ENCODE results near the gene UTY. TPM values are rescaled to one million over a fixed set of nuclear protein-coding genes. Genes with fewer than 3 reads are reported as not detected.

The UTY gene
- total and polyA plus RNA-seq, 2 experiments from 2014 or later: not detected

DNA sequence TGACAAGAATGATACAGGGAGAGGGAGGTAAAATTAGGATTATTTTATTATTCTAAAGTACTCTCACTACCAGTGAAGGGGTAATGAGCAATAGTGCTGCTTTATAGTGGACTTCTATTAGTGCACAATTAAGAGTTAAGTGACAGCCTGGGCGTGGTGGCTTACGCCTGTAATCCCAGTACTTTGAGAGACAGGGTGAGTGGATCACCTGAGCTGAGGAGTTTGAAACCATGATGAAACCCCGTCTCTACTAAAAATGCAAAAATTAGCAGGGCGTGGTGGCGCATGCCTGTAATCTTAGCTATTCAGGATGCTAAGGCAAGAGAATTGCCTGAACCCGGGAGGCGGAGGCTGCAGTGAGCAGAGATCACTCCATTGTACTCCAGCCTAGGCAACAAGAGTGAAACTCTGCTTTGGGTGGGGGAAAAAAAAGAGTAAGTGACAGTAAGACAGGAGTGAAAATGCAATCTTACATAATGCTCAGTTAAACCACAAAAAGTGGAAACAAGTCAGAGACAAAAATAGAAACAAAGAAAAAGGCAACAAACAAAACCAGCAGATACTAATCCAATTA lies 98.6 kb downstream of the UTY start:
- Histone ChIP-seq H3K27me3 (no peaks in the 10 kb centered on the region), H3K36me3 (replicated peaks; ENCODE audit: insufficient read depth, low read depth) (no peaks in the 10 kb centered on the region), H3K4me2 (no peak overlapping the region), H3K4me3 (no peak overlapping the region), H4K20me1 (ENCODE audit: insufficient read depth, poor library complexity, severe bottlenecking) (no peaks in the 10 kb centered on the region), H3K9me2 (replicated peaks; ENCODE audit: insufficient read depth) (no peaks in the 10 kb centered on the region), H3K27ac (no peak overlapping the region), H3K79me2 (no peaks in the 10 kb centered on the region), H2AFZ (no peak overlapping the region), H3K4me1 (ENCODE audit: insufficient read depth) (no peaks in the 10 kb centered on the region), H3K9me3 (ENCODE audit: low read depth) (no peaks in the 10 kb centered on the region)
- no peak for DNase-seq (ENCODE audit: low spot score)
- WGBS (ENCODE audit: low lambda C conversion rate, missing lambda C conversion rate): no CpG with 5 or more reads among the region's 7 CpGs
- TF ChIP-seq EZH2phosphoT487 (IDR thresholded peaks at IDR 0.05; ENCODE audit: low read depth, severe bottlenecking, unreplicated experiment) (no peak), EZH2 (IDR thresholded peaks at IDR 0.05; ENCODE audit: borderline replicate concordance) (no peak)
- TF ChIP-seq, protein P1, sequence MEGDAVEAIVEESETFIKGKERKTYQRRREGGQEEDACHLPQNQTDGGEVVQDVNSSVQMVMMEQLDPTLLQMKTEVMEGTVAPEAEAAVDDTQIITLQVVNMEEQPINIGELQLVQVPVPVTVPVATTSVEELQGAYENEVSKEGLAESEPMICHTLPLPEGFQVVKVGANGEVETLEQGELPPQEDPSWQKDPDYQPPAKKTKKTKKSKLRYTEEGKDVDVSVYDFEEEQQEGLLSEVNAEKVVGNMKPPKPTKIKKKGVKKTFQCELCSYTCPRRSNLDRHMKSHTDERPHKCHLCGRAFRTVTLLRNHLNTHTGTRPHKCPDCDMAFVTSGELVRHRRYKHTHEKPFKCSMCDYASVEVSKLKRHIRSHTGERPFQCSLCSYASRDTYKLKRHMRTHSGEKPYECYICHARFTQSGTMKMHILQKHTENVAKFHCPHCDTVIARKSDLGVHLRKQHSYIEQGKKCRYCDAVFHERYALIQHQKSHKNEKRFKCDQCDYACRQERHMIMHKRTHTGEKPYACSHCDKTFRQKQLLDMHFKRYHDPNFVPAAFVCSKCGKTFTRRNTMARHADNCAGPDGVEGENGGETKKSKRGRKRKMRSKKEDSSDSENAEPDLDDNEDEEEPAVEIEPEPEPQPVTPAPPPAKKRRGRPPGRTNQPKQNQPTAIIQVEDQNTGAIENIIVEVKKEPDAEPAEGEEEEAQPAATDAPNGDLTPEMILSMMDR (IDR thresholded peaks at IDR 0.05; ENCODE audit: poor library complexity): no peak

DNA sequence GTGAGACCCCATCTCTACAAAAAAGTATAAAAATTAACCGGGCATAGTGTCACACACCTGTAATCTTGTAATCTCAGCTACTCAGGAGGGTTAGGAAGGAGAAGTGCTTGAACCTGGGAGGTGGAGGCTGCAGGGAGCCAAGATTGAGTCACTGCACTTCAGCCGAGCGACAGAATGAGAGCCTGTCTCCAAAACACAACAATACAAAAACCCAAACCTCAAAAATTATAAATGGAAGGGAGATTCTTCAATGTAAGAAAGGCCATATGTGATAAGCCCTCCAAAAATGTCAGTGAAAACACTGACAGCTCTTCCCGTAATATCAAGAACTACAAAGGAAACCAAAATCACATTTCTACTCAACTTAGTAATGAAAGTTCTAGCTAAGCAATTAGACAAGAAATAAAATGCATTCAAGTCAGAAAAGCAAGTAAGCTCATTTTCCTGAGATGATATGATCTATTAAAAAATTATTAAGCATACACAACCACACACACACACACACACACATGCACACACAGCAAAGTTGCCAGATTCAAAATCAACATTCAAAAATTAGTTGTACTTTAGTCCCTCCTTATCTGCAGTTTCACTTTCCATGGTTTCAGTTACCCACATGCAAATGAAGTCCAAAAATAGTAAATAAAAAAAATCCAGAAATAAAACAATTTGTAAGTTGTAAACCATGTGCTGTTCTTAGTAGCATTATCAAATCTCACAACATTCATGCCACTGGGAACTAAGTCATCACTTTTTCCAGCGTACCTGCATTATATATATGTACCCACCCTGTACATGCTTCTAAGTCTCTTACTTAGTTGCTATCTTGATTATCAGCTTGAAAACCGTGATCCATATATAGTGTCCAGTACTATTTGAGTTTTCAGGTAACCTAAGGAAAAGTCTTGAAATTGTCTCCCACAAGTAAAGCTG lies 108.7 kb downstream of the UTY start:
- H3K9me3 ChIP-seq (ENCODE audit: low read depth): no peaks in the 10 kb centered on the region
- DNase-seq (ENCODE audit: low spot score): no peak
- H3K4me1 ChIP-seq (ENCODE audit: insufficient read depth): no peaks in the 10 kb centered on the region
- no peak overlapping the region for H2AFZ ChIP-seq
- H3K36me3 ChIP-seq (replicated peaks; ENCODE audit: insufficient read depth, low read depth): no peaks in the 10 kb centered on the region
- no peak overlapping the region for H3K4me2 ChIP-seq
- H4K20me1 ChIP-seq (ENCODE audit: insufficient read depth, poor library complexity, severe bottlenecking): no peaks in the 10 kb centered on the region
- H3K9me2 ChIP-seq (replicated peaks; ENCODE audit: insufficient read depth): no peaks in the 10 kb centered on the region
- no CpG with 5 or more reads among the region's 6 CpGs for WGBS (ENCODE audit: low lambda C conversion rate, missing lambda C conversion rate)
- TF ChIP-seq EZH2 (IDR thresholded peaks at IDR 0.05; ENCODE audit: borderline replicate concordance): no peak
- TF ChIP-seq EZH2phosphoT487 (IDR thresholded peaks at IDR 0.05; ENCODE audit: low read depth, severe bottlenecking, unreplicated experiment): no peak
- TF ChIP-seq, protein P1 (IDR thresholded peaks at IDR 0.05; ENCODE audit: poor library complexity): no peak
- no peaks in the 10 kb centered on the region for H3K79me2 ChIP-seq
- no peak overlapping the region for H3K27ac ChIP-seq
- no peaks in the 10 kb centered on the region for H3K27me3 ChIP-seq
- H3K4me3 ChIP-seq: no peak overlapping the region

DNA sequence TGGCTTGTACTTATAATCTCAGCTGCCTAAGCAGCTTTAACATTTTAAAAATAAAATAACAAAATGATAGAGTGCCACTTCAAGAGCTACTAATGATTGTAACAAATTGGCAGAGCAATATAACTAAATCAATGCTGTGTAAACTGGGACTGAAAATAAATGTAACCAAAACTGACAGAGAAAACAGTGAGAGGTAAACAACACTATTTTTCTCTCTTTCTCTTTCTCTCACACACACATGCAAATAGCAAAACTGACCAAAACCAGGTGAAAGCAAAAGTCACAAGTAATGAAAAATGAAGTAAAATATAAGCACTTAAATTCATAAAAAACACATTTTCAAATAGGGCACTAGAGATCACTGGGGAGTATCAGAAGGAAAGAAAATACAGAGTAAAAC lies 109.6 kb downstream of the UTY start:
- Histone ChIP-seq H3K27me3 (no peaks in the 10 kb centered on the region), H3K4me3 (no peak overlapping the region), H3K4me2 (no peak overlapping the region), H4K20me1 (ENCODE audit: insufficient read depth, poor library complexity, severe bottlenecking) (no peaks in the 10 kb centered on the region), H3K9me3 (ENCODE audit: low read depth) (no peaks in the 10 kb centered on the region), H3K4me1 (ENCODE audit: insufficient read depth) (no peaks in the 10 kb centered on the region), H3K36me3 (replicated peaks; ENCODE audit: insufficient read depth, low read depth) (no peaks in the 10 kb centered on the region), H2AFZ (no peak overlapping the region), H3K9me2 (replicated peaks; ENCODE audit: insufficient read depth) (no peaks in the 10 kb centered on the region), H3K27ac (no peak overlapping the region), H3K79me2 (no peaks in the 10 kb centered on the region)
- no peak for TF ChIP-seq EZH2phosphoT487 (IDR thresholded peaks at IDR 0.05; ENCODE audit: low read depth, severe bottlenecking, unreplicated experiment)
- TF ChIP-seq, protein P1 (IDR thresholded peaks at IDR 0.05; ENCODE audit: poor library complexity): no peak
- DNase-seq (ENCODE audit: low spot score): no peak

Data from hepatocyte (in vitro differentiated cells).